ENCODE measurements around the gene PSMD6. TPM values are rescaled to one million over a fixed set of nuclear protein-coding genes. Genes with fewer than 3 reads are reported as not detected.

PSMD6 gene
- total RNA-seq, 1 experiment from 2014 or later, result 78.7 TPM

GRCh38 chr3:64023861-64024223, 548 bp upstream of the PSMD6 start:
- H3K79me2 ChIP-seq (ENCODE audit: insufficient read depth, low read length), result peaks cover 45% of the 10 kb centered on the region
- peaks cover 20% of the 10 kb centered on the region; the same call in 1 of the 2 replicates for H3K27me3 ChIP-seq (ENCODE audit: insufficient read depth, low read length)
- POLR2A ChIA-PET, result no interaction called here
- RAD21 ChIA-PET (ENCODE audit: low non-redundant PET in 1 of 2, low total read pairs in 2 of 2, uncharacterized antibody in 2 of 2, unreplicated experiment in 2 of 2), result no interaction called here
- peaks cover 7% of the 10 kb centered on the region; the same call in 1 of the 2 replicates for H4K20me1 ChIP-seq (ENCODE audit: insufficient read depth)
- no peaks in the 10 kb centered on the region for H3K9me2 ChIP-seq (ENCODE audit: insufficient read depth)
- CTCF ChIA-PET, result interaction anchor here (1.5 to 1.7 kb wide), 2 partner anchors 13 to 461 kb away, joined by 3 to 9 read pairs; no protein-coding TSS in a partner anchor
- H2AFZ ChIP-seq (ENCODE audit: low read depth, low read length, poor library complexity, severe bottlenecking), result peak overlapping the region; percentile 51
- no peaks in the 10 kb centered on the region for H3K9me3 ChIP-seq (ENCODE audit: control insufficient read depth in 1 of 2, insufficient read depth in 1 of 2, low read depth in 1 of 2, low read length in 2 of 2)
- H3K4me1 ChIP-seq (ENCODE audit: control insufficient read depth in 1 of 2, insufficient read depth in 2 of 2, low read length in 2 of 2), result peaks cover 5 to 13% of the 10 kb centered on the region in 2 experiments; a peak in 3 of 4 replicates
- no peak for TF ChIP-seq REST (IDR thresholded peaks at IDR 0.05; ENCODE audit: low read depth)
- TF ChIP-seq YY1 (IDR thresholded peaks at IDR 0.05; ENCODE audit: extremely low read depth, insufficient replicate concordance, low read depth, low read length), result no peak
- peaks cover 8 to 19% of the 10 kb centered on the region in 2 experiments for H3K36me3 ChIP-seq (ENCODE audit: control insufficient read depth in 1 of 2, insufficient read depth in 2 of 2, low read length in 2 of 2)
- H3K4me2 ChIP-seq (ENCODE audit: low read length), result peak overlapping the region; percentile 95
- intact Hi-C loops (cut with micrococcal nuclease), result no loop called here
- no peak overlapping the region for H3K27ac ChIP-seq (ENCODE audit: low read depth, low read length)
- peak overlapping the region in 1 of 2 experiments; percentile 87; a peak in 2 of 4 replicates for H3K4me3 ChIP-seq (replicated peaks in 1 of 2; ENCODE audit: low read depth in 1 of 2, low read length in 2 of 2)
- ATAC-seq (peak; percentile 10), DNase-seq (ENCODE audit: low read depth, low spot score) (no peak)
- no peak overlapping the region for H3K9ac ChIP-seq (ENCODE audit: low read length)
- no TSS peak for BruUV-seq (replicated peaks)

- peak overlapping the region; percentile 95 for H3K4me2 ChIP-seq (ENCODE audit: low read length)
- peak overlapping the region; percentile 62 for H3K27ac ChIP-seq (ENCODE audit: low read depth, low read length)
- peaks cover 18 to 29% of the 10 kb centered on the region in 2 experiments for H3K36me3 ChIP-seq (ENCODE audit: control insufficient read depth in 1 of 2, insufficient read depth in 2 of 2, low read length in 2 of 2)
- peaks cover 5 to 13% of the 10 kb centered on the region in 2 experiments; a peak in 3 of 4 replicates for H3K4me1 ChIP-seq (ENCODE audit: control insufficient read depth in 1 of 2, insufficient read depth in 2 of 2, low read length in 2 of 2)
- H2AFZ ChIP-seq (ENCODE audit: low read depth, low read length, poor library complexity, severe bottlenecking), result no peak overlapping the region
- peak; percentile 6; the same call in 1 of the 2 replicates for ATAC-seq
- H3K9ac ChIP-seq (ENCODE audit: low read length), result peak overlapping the region; percentile 92
- ChIA-PET POLR2A (no interaction called here), CTCF (interaction anchor here (1.7 kb wide), 1 partner anchor 462 kb away, joined by 9 read pairs; no protein-coding TSS in a partner anchor), RAD21 (ENCODE audit: low non-redundant PET in 1 of 2, low total read pairs in 2 of 2, uncharacterized antibody in 2 of 2, unreplicated experiment in 2 of 2) (no interaction called here)
- peaks cover 9% of the 10 kb centered on the region; the same call in 1 of the 2 replicates for H3K27me3 ChIP-seq (ENCODE audit: insufficient read depth, low read length)
- no peak for DNase-seq (ENCODE audit: low read depth, low spot score)
- H3K9me2 ChIP-seq (ENCODE audit: insufficient read depth), result no peaks in the 10 kb centered on the region
- H3K4me3 ChIP-seq (replicated peaks in 1 of 2; ENCODE audit: low read depth in 1 of 2, low read length in 2 of 2), result peak overlapping the region; percentile 87 to 92
- peaks cover 7% of the 10 kb centered on the region; the same call in 1 of the 2 replicates for H4K20me1 ChIP-seq (ENCODE audit: insufficient read depth)
- no peaks in the 10 kb centered on the region for H3K9me3 ChIP-seq (ENCODE audit: control insufficient read depth in 1 of 2, insufficient read depth in 1 of 2, low read depth in 1 of 2, low read length in 2 of 2)
- peaks cover 57% of the 10 kb centered on the region for H3K79me2 ChIP-seq (ENCODE audit: insufficient read depth, low read length)
- intact Hi-C loops (cut with micrococcal nuclease), result no loop called here
- BruUV-seq (replicated peaks), result TSS peak; percentile 68
- TF ChIP-seq CBX3 (IDR thresholded peaks at IDR 0.05; ENCODE audit: low read depth) (no peak), ELF1 (IDR thresholded peaks at IDR 0.05; ENCODE audit: borderline replicate concordance, low read depth) (no peak), SIN3A (IDR thresholded peaks at IDR 0.05; ENCODE audit: low read depth) (no peak), POLR2AphosphoS5 (IDR thresholded peaks at IDR 0.05; ENCODE audit: low read depth, low read length) (no peak), MAX (IDR thresholded peaks at IDR 0.05) (no peak), SP1 (IDR thresholded peaks at IDR 0.05; ENCODE audit: low read depth) (no peak), FOSL1 (IDR thresholded peaks at IDR 0.05; ENCODE audit: low read depth) (no peak), EZH2 (IDR thresholded peaks at IDR 0.05) (no peak), TCF7L2 (IDR thresholded peaks at IDR 0.05; ENCODE audit: borderline replicate concordance, extremely low read depth, insufficient read depth, insufficient read length) (no peak), EGR1 (IDR thresholded peaks at IDR 0.05; ENCODE audit: low read depth) (no peak), ZNF274 (IDR thresholded peaks at IDR 0.05; ENCODE audit: low read depth, low read length) (no peak), ATF3 (IDR thresholded peaks at IDR 0.05) (no peak)
Measured at GRCh38 chr3:64022451-64023186, 675 bp downstream of the PSMD6 start.

Measured in HCT116 (cell line).